ENCODE results near the gene TESK2.

DNA sequence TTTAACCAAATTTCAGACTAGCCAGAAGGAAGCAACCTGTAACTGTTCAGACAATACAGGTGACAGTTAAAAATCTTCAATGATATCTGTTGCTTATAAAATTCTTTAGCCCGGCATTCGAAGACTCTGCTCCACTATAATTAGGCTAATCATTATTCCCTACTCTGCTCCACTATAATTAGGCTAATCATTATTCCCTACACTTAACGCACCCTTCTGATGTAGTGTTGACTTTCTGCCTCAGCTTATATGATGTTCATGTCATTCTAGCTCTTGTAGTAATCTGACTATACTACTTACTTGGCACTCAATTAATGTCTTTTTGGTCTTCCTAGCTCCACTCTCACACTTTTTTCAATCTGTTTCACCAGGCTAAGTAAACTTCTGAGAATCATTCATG lies 13.3 kb downstream of the TESK2 start:
- TF ChIP-seq CHD2 (IDR thresholded peaks at IDR 0.05; ENCODE audit: low read length) (no peak), CEBPB (IDR thresholded peaks at IDR 0.05; ENCODE audit: low read depth, low read length) (no peak)
